GM12878 (cell line): ENCODE measurements around the gene MEOX1. TPM values are rescaled to one million over a fixed set of nuclear protein-coding genes. Genes with fewer than 3 reads are reported as not detected.

Source experiments
- ATAC-seq: fragments of 200-7000 bp; cut with Tn5 transposase; 3 replicates; pipeline ENCODE4 v1.9.1; 2020; ENCODE audit warnings: mild to moderate bottlenecking, moderate library complexity
- BruUV-seq: library from RNA; stranded (reverse); fragments of 400-500 nt; replicated peaks from 2 replicates; lab custom pipeline; 2021; lab: Mats Ljungman, UMichigan
- CTCF ChIA-PET: fragments of 300-600 bp; sonication (Branson Sonifier 250); formaldehyde crosslinking; extraction: SDS; loops from one replicate; lab custom pipeline; 2021; ENCODE audit warnings: inconsistent platforms; lab: Yijun Ruan, JAX
- POLR2A ChIA-PET: fragments of 350-600 bp; formaldehyde crosslinking; extraction: SDS; loops from one replicate; lab custom pipeline; 2021; ENCODE audit warnings: inconsistent platforms; lab: Charles Lee
- RAD21 ChIA-PET: fragments of 300-600 bp; sonication (Branson Sonifier 250); formaldehyde crosslinking; loops from one replicate; lab custom pipeline; 2023; ENCODE audit warnings: antibody characterized with exemption; ENCODE audit not compliant: unreplicated experiment; lab: Charles Lee
- SMC1A ChIA-PET: fragments of 300-600 bp; sonication (Branson Sonifier 250); formaldehyde crosslinking; loops from one replicate; lab custom pipeline; 2023; ENCODE audit not compliant: unreplicated experiment, uncharacterized antibody; lab: Charles Lee
- DNase-seq: peaks from one replicate; pipeline ENCODE4 v3.0.0-alpha.2; 2011; ENCODE audit warnings: low read depth, low spot score
- FAIRE-seq: peaks from 3 replicates; lab custom pipeline; 2011; peaks lifted over from hg19 to GRCh38; lab: Jason Lieb, UNC
- H2AFZ ChIP-seq: 2 replicates; pipeline ENCODE4 v1.6.0; 2011; ENCODE audit warnings: low read depth, low read length, control low read depth; ENCODE audit not compliant: control insufficient read depth
- H3K27ac ChIP-seq: 2 replicates; pipeline ENCODE4 v1.5.1; 2011; ENCODE audit warnings: control low read depth; ENCODE audit not compliant: control insufficient read depth, insufficient read depth
- H3K27me3 ChIP-seq, 2 experiments: replicated peaks in 1 of 2; 2 replicates each; pipeline versions ENCODE4 v1.6.0 to v1.6.1; 2011; ENCODE audit warnings: low read length in 1 of 2; ENCODE audit not compliant: control insufficient read depth in 2 of 2, insufficient read depth in 2 of 2
- H3K36me3 ChIP-seq, 2 experiments: 2 replicates each; pipeline ENCODE4 v1.5.1; 2011; ENCODE audit warnings: low read length in 1 of 2; ENCODE audit not compliant: control insufficient read depth in 2 of 2, insufficient read depth in 2 of 2
- H3K4me1 ChIP-seq: 2 replicates; pipeline ENCODE4 v1.6.1; 2011; ENCODE audit warnings: mild to moderate bottlenecking, low read length, moderate library complexity, mixed read lengths; ENCODE audit not compliant: control insufficient read depth, insufficient read depth
- H3K4me2 ChIP-seq: 2 replicates; pipeline ENCODE4 v1.6.0; 2011; ENCODE audit warnings: control low read depth; ENCODE audit not compliant: control insufficient read depth, insufficient read depth
- H3K4me3 ChIP-seq: fragments of 200-600 bp; sonication (generic); 2 replicates; pipeline ENCODE4 v1.5.1; 2016
- H3K79me2 ChIP-seq: 2 replicates; pipeline ENCODE4 v1.6.0; 2011; ENCODE audit warnings: low read length; ENCODE audit not compliant: control insufficient read depth, insufficient read depth
- H3K9ac ChIP-seq: 2 replicates; pipeline ENCODE4 v1.8.0; 2011; ENCODE audit warnings: low read length, control low read depth, mixed read lengths; ENCODE audit not compliant: control insufficient read depth, insufficient read depth
- H3K9me3 ChIP-seq: replicated peaks from 3 replicates; pipeline ENCODE4 v1.5.1; 2011; ENCODE audit warnings: mild to moderate bottlenecking, low read length; ENCODE audit not compliant: control insufficient read depth, insufficient read depth
- H4K20me1 ChIP-seq: 2 replicates; pipeline ENCODE4 v1.6.0; 2011; ENCODE audit not compliant: control insufficient read depth, insufficient read depth
- BMI1 ChIP-seq: fragments of 450-650 bp; IDR thresholded peaks from 2 replicates; pipeline ENCODE4 v1.6.1; 2016; ENCODE audit warnings: mild to moderate bottlenecking, moderate library complexity, borderline replicate concordance
- IKZF1 ChIP-seq: fragments of 450-650 bp; conservative IDR thresholded peaks from 2 replicates; pipeline ENCODE4 v1.6.1; 2017; ENCODE audit warnings: antibody characterized with exemption, mild to moderate bottlenecking
- MYB ChIP-seq: fragments of 150-350 bp; IDR thresholded peaks from 2 replicates; pipeline ENCODE4 v1.6.1; 2014; ENCODE audit warnings: mild to moderate bottlenecking, low read depth, low read length, borderline replicate concordance
- RCOR1 ChIP-seq: conservative IDR thresholded peaks from 2 replicates; pipeline ENCODE4 v1.6.1; 2012; ENCODE audit warnings: low read depth, low read length, improper control_type of control experiment
- RFX5 ChIP-seq: IDR thresholded peaks from 2 replicates; pipeline ENCODE4 v1.6.1; 2011; ENCODE audit warnings: low read depth, low read length, improper control_type of control experiment
- SREBF2 ChIP-seq: IDR thresholded peaks from 2 replicates; pipeline ENCODE4 v1.6.1; 2012; ENCODE audit warnings: mild to moderate bottlenecking, low read length
- SUZ12 ChIP-seq: fragments of 200-600 bp; sonication (generic); IDR thresholded peaks from one replicate; pipeline ENCODE4 v1.6.1; 2018; ENCODE audit warnings: antibody characterized with exemption, mild to moderate bottlenecking; ENCODE audit not compliant: unreplicated experiment
- TAF1 ChIP-seq: IDR thresholded peaks from 2 replicates; pipeline ENCODE4 v1.6.1; 2011; ENCODE audit warnings: mild to moderate bottlenecking, low read depth, low read length, borderline replicate concordance
- WGBS: methylation state at CpG from one replicate; pipeline ENCODE4 v1.1.6; 2016; ENCODE audit warnings: low lambda C conversion rate; ENCODE audit not compliant: insufficient replicate concordance, insufficient coverage; ENCODE audit errors: missing lambda C conversion rate; 5-methylcytosine and 5-hydroxymethylcytosine counted together
- in situ Hi-C: fragments of 300-500 bp; cut with MboI; formaldehyde crosslinking; loops from 9 replicates; pipeline ENCODE4 v1.14.3; 2018; ENCODE audit warnings: mixed read lengths
- intact Hi-C: fragments of 100-400 bp; cut with micrococcal nuclease; formaldehyde crosslinking; loops from one replicate; pipeline ENCODE4 v1.14.2; 2022; ENCODE audit not compliant: unreplicated experiment
- polyA plus RNA-seq, 11 experiments: library from polyadenylated mRNA; depleted of rRNA in 4 of 11; unstranded in 6 of 11; stranded (reverse) in 5 of 11; fragments of >200 nt; fragmentation: Nextera tagmentation in 4 of 11; fragmentation: Illumina TruSeq in 1 of 11; extraction: Ambion mirVana in 4 of 11; extraction: Trizol in 1 of 11; gene quantifications; 1 replicate in 1 of 11; 2 replicates in 10 of 11; pipeline versions ENCODE4 v1.2.1 to v1.2.3, GENCODE V29; 2011 to 2016; ENCODE audit warnings: inconsistent platforms in 2 of 11, missing spikeins in 2 of 11, low read depth in 1 of 11
- total RNA-seq, 4 experiments: library from RNA; depleted of rRNA in 3 of 4; stranded (reverse); fragments of >200 nt in 3 of 4; fragmentation: Illumina TruSeq in 1 of 4; extraction: Trizol in 1 of 4; gene quantifications; 2 replicates each; pipeline versions ENCODE4 v1.2.1 to v1.2.3, GENCODE V29; 2013 to 2021
- TF ChIP-seq, protein P1 (sequence below): fragments of 450-650 bp; formaldehyde crosslinking; IDR thresholded peaks from 2 replicates; pipeline ENCODE4 v1.4.0; 2020; ENCODE audit warnings: mild to moderate bottlenecking, moderate library complexity

MEOX1 gene
- total and polyA plus RNA-seq, 10 of the 15 experiments (the other 5 are each of a cell fraction or from before 2014, with no cell fraction given), result 0.19 to 9.4 (median 0.46) TPM

DNA sequence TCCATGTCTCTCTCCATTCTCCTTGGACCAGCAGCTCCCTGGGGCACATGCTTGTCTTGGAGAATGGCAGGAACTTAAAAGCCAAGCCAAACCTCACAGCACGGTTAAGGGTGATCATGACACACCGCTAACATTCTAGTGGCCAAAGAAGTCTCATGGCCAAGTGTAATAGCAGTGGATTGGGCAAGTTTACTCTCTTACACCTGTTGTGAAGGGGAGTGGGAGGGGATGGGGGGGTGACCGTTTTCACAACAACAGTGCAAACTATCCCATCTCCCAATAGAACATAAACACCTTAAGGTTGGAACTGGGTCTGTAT, 37.7 kb upstream of the MEOX1 start:
- no peak for ATAC-seq
- ChIA-PET RAD21 (interaction anchor here (10.6 kb wide), 1 partner anchor 59 kb away, joined by 171 read pairs; the partner anchor contains the start of gene SOST), SMC1A (interaction anchor here (0.6 to 12.4 kb wide), 5 partner anchors 28 to 122 kb away, joined by 3 to 171 read pairs (median 4); partner anchors contain the start of gene SOST), POLR2A (no interaction called here), CTCF (interaction anchor here (1.0 to 13.6 kb wide), 3 partner anchors 10 to 62 kb away, joined by 3 to 515 read pairs (median 3); partner anchors contain the start of gene SOST)
- Histone ChIP-seq H3K4me3 (no peak overlapping the region), H3K79me2 (no peaks in the 10 kb centered on the region), H3K9ac (no peak overlapping the region), H4K20me1 (no peaks in the 10 kb centered on the region), H2AFZ (no peak overlapping the region), H3K36me3 (no peaks in the 10 kb centered on the region), H3K27me3 (peaks cover 0 to 2% of the 10 kb centered on the region in 2 experiments; a peak in 1 of 4 replicates), H3K4me2 (no peak overlapping the region), H3K9me3 (no peaks in the 10 kb centered on the region; the same call in 2 of the 3 replicates), H3K4me1 (peaks cover 8% of the 10 kb centered on the region), H3K27ac (no peak overlapping the region)
- no TSS peak for BruUV-seq
- TF ChIP-seq BMI1, result no peak
- TF ChIP-seq SUZ12, result no peak
- TF ChIP-seq MYB, result no peak
- no peak for TF ChIP-seq RFX5
- TF ChIP-seq, protein P1, sequence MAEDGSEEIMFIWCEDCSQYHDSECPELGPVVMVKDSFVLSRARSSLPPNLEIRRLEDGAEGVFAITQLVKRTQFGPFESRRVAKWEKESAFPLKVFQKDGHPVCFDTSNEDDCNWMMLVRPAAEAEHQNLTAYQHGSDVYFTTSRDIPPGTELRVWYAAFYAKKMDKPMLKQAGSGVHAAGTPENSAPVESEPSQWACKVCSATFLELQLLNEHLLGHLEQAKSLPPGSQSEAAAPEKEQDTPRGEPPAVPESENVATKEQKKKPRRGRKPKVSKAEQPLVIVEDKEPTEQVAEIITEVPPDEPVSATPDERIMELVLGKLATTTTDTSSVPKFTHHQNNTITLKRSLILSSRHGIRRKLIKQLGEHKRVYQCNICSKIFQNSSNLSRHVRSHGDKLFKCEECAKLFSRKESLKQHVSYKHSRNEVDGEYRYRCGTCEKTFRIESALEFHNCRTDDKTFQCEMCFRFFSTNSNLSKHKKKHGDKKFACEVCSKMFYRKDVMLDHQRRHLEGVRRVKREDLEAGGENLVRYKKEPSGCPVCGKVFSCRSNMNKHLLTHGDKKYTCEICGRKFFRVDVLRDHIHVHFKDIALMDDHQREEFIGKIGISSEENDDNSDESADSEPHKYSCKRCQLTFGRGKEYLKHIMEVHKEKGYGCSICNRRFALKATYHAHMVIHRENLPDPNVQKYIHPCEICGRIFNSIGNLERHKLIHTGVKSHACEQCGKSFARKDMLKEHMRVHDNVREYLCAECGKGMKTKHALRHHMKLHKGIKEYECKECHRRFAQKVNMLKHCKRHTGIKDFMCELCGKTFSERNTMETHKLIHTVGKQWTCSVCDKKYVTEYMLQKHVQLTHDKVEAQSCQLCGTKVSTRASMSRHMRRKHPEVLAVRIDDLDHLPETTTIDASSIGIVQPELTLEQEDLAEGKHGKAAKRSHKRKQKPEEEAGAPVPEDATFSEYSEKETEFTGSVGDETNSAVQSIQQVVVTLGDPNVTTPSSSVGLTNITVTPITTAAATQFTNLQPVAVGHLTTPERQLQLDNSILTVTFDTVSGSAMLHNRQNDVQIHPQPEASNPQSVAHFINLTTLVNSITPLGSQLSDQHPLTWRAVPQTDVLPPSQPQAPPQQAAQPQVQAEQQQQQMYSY, result no peak
- TF ChIP-seq RCOR1, result no peak
- no peak for TF ChIP-seq SREBF2
- TF ChIP-seq IKZF1, result no peak
- TF ChIP-seq TAF1, result no peak
- intact Hi-C loops (no loop called here), in situ Hi-C loops (loop anchor here (5.0 kb wide), 1 partner anchor 63 kb away; no protein-coding TSS in a partner anchor)
- DNase-seq, result no peak
- 45% methylated on average over 3 of the region's 3 CpGs for WGBS
- FAIRE-seq, result no peak
